ENCODE measurements around the gene PARN.

DNA sequence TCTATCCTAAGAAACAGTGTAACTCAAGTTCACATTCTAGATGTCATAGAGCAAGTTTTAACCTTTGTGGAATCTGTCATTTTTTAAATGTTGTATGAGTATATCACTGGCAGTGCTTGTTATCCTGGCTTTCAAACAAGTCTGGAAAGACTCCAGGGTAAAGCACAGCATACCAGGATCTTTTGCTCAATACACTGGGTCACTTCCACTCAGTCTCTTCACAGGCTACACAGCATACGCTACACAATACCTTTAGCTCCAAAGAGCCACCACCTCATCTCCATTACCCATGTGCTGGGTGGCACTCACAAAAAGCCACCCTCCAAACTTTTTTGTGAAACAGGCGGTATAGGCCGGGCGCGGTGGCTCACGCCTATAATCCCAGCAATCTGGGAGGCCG, 69.5 kb downstream of the PARN start:
- TF ChIP-seq POLR2A (IDR thresholded peaks at IDR 0.05): no peak
- TF ChIP-seq, protein P1, sequence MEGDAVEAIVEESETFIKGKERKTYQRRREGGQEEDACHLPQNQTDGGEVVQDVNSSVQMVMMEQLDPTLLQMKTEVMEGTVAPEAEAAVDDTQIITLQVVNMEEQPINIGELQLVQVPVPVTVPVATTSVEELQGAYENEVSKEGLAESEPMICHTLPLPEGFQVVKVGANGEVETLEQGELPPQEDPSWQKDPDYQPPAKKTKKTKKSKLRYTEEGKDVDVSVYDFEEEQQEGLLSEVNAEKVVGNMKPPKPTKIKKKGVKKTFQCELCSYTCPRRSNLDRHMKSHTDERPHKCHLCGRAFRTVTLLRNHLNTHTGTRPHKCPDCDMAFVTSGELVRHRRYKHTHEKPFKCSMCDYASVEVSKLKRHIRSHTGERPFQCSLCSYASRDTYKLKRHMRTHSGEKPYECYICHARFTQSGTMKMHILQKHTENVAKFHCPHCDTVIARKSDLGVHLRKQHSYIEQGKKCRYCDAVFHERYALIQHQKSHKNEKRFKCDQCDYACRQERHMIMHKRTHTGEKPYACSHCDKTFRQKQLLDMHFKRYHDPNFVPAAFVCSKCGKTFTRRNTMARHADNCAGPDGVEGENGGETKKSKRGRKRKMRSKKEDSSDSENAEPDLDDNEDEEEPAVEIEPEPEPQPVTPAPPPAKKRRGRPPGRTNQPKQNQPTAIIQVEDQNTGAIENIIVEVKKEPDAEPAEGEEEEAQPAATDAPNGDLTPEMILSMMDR (IDR thresholded peaks at IDR 0.05): no peak

Measured in body of pancreas (tissue), 4 donors.